Thyroid gland (tissue), 4 donors: ENCODE results near the gene SETD2.

Experiments used
- CTCF ChIP-seq, 6 experiments: fragments of 200-600 bp in 3 of 6; fragments of 450-650 bp in 3 of 6; sonication (generic) in 3 of 6; IDR thresholded peaks; one replicate each; pipeline ENCODE4 v1.5.1; 2016 to 2019; ENCODE audit warnings: antibody characterized with exemption in 6 of 6, mild to moderate bottlenecking in 2 of 6, inconsistent platforms in 1 of 6, moderate library complexity in 1 of 6
- POLR2A ChIP-seq, 2 donors: fragments of 450-650 bp; IDR thresholded peaks; one replicate each; pipeline ENCODE4 v1.6.1; 2017; ENCODE audit warnings: antibody characterized with exemption in 2 of 2, mild to moderate bottlenecking in 2 of 2, moderate library complexity in 1 of 2

- TF ChIP-seq CTCF (IDR thresholded peaks at IDR 0.05) (no peak), POLR2A (IDR thresholded peaks at IDR 0.05) (peak; percentile 51 to 94)
Observed at GRCh38 chr3:47009225-47010110, 154.4 kb downstream of the SETD2 start.
